GM21619 (cell line): ENCODE measurements around the gene TMEM95.
A peak's percentile ranks its signal among the peaks of the same experiment; 100 is the strongest.
"Not testable (repeated sequence)": the region's sequence is repeated elsewhere in the genome, so short reads cannot be mapped to it uniquely, and the experiment has no call there.

Experiments
- ATAC-seq: cut with Tn5 transposase; IDR thresholded peaks from one replicate; pipeline ENCODE4 v1.9.1; 2021; ENCODE audit not compliant: unreplicated experiment

The TMEM95 gene

GRCh38 chr17:7323731-7324437, 31.1 kb upstream of the TMEM95 start:
- ATAC-seq, result no peak

DNA sequence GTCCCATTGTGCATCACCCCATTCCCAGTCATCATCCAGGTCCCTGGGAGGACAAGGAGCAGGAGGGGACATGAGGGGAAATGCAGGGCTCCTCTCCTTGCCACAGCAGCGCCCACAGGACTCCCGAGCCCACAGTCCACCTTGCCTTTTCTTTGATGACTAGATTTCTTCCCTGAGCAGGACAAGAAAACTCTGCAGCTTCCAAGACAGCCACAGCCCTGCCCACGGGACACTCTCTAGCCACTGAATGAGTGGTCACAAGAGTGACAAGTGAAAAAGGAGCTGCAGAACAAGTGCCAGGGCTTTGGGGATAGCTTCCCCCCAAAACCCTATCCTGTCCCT, 30.5 kb upstream of the TMEM95 start:
- no peak for ATAC-seq

- no peak for ATAC-seq
Observed at GRCh38 chr17:7325031-7325528, 29.9 kb upstream of the TMEM95 start.

DNA sequence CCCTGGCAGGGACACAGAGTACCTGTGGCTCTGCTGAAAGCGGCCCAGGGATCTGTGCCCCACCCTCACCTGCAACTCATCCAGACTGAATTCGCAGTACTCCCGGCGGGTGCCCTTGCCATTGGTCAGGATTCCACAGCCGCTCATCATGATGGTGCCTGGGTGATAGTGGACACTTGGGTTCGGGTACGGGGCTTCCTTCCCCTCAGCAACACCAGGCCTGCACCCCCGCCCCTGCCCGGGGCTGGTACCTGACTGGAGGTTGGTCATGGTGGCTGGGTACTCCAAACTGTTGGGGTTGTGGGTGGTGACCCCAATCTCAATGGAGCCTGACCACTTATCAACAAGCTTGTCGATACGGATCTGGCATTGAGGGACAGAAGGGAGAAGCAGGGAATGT, 28.8 kb upstream of the TMEM95 start:
- no peak for ATAC-seq

DNA sequence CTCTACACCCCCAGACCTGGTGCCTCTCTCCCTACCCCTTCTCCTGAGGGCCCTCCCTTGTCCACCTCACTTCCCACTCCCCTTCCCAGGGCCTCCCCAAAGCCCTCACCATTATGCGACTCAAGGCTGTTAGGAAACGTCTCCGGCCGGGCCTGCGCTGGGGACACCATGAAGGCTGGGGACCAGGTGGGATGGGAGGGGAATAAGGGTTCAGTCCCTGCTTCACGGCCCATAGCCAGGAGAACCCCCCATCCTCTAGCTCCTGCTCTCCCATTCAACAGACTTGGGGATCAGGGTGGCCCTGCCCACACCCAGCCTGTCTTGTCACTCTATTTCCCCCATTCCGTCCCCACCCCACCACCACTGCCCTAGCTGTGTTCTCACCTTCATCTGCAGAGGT, 27.9 kb upstream of the TMEM95 start:
- ATAC-seq, result no peak

GRCh38 chr17:7327501-7327900, 27.5 kb upstream of the TMEM95 start:
- no peak for ATAC-seq

DNA sequence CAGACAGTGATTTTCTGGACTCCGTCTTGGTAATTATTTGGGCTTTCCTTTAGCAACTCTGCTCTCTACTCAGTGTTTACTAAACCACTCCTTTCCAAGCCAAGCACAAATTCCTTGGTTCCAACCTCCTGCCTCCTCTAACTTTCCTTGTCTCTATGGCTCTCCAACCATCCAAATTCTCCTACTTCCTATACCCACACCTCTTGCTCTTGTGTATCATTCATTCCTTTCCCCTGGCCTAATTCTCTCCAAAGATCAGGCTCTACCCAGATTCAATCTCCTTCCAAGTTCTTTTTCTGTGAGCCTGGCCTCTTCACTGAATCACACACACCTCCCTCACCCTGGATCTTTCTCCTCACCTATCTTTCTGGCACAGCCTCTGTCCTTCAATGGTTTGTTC, 26.9 kb upstream of the TMEM95 start:
- ATAC-seq, result no peak

DNA sequence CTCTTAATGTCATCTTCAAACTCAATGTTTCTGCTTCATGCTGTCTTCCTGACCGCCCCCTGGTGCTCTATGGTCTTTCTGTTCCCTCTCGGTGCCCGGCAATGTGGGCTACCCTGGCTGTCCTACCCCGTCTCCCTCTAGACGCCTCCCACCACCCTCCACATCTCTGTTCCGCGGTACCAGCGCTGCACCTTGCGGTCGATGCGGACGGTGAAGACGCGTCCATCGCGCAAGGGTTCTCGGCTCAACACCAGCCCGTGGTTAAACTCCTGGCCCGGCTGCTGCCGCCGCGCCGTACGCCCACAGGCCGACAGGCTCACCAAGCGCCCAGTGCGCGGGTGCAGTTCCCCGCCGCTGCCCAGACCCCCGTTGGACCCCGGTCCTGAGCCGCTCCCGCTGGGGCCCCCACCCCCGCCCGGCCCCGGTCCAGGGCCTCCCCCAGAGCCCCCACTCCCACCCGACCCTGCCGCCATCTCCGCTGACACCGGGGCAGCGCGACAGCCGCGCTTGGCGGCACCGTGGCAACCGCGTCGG, 26.0 kb upstream of the TMEM95 start, which contains the start of gene NEURL4:
Gene NEURL4 (minus strand): TSS at position 496 of the 534 bp plus-strand sequence. CDS start 23 bp downstream, at position 473.
- peak; percentile 17 for ATAC-seq

DNA sequence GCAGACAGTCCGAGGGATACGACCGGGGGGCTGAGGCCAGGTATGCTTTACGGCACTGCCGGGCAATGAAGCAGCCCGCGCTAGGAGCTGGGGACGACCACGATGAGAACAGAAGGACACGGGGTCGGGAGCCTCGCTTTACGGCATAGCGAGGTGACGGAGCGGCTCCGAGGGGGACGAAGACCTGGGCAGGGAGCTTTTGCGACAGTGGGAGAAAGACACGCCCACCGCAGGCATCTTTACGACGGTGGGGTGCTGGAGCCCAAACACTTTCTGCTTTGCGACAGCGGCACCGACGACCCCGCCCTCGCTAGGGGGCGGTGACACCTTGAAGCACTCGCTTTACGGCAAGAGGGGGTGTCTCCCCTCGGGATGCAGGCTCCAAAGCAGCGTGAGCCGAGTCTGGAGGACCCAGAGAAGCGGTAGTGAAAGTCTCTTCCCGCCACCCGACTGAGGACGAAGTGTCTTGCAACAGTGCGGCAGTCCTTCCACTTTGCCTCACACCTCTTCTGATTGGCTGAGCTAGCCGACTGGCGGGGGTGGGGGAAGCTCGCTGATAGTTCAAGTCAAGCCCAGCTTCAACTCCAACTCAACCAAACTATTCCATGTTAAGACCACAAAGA, 25.5 kb upstream of the TMEM95 start:
- ATAC-seq, result peak; percentile 41

DNA sequence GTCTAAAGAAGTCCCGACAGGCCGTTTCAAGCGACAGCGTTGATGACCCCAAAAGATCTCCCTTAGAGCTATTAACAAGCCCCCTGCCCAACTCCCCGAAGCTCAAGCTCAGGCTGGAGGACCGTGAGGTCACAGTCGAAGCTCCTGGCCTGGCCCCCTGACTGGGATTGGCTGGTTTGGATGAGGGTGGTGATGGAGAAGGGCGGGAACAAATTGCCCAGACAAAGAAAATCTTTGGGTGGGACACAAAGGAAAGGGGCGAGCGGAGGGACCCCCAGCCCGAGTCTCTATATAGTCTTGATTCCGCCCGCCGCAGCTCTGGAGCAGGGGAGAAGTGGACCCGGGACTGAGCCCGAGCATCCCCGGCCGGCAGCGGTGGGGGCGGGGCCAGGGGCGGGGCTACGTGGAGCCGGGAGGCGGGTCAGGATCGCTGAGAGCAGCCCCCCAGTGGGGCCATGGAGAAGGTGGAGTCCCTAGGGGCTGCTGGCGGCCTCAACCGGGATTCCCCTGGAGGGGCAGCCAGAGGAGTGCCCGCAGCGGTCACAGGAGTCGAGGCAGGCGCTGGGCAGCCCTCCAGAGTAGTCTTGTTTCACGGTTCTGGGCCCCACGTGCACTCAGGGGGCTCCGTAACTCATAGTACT, 24.8 kb upstream of the TMEM95 start:
- peak; percentile 38 for ATAC-seq

DNA sequence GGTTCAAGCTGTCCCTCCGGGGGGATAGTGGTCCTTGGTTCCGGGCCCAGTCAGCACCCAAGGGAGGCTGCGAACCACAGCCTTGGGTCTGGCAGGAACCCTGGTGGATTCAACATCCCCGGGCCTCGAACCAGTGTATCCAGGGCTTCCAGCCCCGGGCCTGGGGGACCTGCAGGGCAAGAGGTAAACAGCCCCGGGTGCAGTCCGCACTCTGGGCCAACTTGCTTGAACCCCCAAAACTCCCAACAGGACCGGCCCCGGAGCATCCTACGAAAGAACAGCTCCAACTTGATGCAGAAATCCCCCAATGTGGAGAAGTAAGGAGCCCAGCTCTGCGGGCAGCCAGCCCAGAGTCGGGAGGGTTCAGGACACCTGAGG, 24.3 kb upstream of the TMEM95 start:
- no peak for ATAC-seq

DNA sequence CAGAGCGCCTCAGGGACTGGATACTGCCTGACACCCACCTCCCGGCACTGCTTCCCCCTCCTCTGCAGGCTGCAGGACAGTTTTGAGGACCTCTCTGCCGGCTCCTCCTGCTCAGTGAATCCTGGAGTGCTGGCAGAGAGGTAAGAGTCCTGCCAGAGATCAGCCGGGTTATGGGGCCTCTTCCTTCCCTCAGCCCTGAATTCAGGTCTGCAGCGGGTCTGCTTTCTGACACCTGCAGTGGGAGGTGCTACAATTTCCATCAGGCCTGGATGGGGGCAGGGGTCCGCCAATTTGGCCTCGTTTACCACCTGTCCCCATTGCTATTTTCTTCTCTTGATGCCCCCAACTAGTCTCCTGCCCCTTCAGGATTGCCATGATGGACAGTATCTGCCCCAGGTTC, 22.8 kb upstream of the TMEM95 start:
- no peak for ATAC-seq

DNA sequence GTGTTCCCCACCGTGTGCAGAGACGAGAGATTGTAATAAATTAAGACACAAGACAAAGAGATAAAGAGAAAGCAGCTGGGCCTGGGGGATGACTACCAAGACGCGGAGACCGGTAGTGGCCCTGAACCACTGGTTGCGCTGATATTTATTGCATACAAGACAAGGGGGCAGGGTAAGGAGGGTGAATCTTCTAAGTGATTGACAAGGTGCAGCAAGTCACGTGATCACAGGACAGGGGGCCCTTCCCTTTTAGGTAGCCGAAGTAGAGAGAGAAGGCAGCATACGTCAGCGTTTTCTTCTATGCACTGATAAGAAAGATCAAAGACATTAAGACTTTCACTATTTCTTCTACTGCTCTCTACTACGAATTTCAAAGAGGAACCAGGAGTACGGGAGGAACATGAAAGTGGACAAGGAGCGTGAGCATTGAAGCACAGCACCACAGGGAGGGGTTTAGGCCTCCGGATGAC, 22.3 kb upstream of the TMEM95 start:
- not testable (repeated sequence) for ATAC-seq

GRCh38 chr17:7334938-7335538, 19.9 kb upstream of the TMEM95 start:
- no peak for ATAC-seq

DNA sequence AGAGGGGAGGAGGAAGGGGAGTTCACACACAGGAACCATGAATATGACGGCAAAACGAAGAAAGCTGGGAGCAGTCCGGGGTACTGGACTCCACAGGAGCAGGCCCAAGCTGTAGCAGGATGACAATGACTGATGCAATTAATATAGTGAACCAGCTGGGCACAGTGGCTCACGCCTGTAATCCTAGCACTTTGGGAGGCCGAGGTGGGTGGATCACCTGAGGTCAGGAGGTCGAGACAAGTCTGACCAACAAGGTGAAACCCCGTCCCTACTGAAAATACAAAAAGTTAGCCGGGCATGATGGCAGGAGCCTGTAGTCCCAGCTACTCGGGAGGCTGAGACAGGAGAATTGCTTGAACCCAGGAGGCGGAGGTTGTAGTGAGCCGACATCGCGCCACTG, 19.2 kb upstream of the TMEM95 start:
- ATAC-seq, result not testable (repeated sequence)

GRCh38 chr17:7336240-7337175, 18.4 kb upstream of the TMEM95 start, which contains the start of gene ACAP1:
Gene ACAP1, plus strand, starts transcription at chr17:7336529. Its CDS starts 206 bp downstream, at chr17:7336735.
- ATAC-seq, result peak; percentile 64

- not testable (repeated sequence) for ATAC-seq
Observed at GRCh38 chr17:7337600-7337999, 17.4 kb upstream of the TMEM95 start.

DNA sequence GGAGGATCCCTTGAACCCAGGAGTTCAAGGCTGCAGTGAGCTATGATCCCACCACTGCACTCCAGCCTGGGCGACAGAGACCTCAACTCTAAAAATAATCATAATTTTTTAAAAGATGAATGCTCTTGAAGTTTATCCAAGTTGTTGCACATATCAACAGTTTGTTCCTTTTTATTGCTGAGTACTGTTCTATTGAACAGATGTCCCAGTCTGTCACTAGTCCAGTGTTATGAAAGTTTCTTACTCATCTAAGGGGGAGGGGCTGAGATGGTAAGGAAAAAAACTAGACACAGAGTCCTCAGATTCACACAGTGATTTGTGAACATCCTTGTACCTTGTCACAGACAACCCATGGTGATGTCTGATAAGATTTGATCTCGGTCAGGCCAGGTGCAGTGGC, 14.8 kb upstream of the TMEM95 start:
- no peak for ATAC-seq

GRCh38 chr17:7341842-7342241, 13.1 kb upstream of the TMEM95 start:
- no peak for ATAC-seq

GRCh38 chr17:7343250-7343649, 11.7 kb upstream of the TMEM95 start:
- ATAC-seq, result no peak
